Measurements from ENCODE around the gene EFHC1.
"Not testable (repeated sequence)": the region's sequence is repeated elsewhere in the genome, so short reads cannot be mapped to it uniquely, and the experiment has no call there.

EFHC1 gene

GRCh38 chr6:52461194-52461593 is 41.1 kb downstream of the EFHC1 start:
- FAIRE-seq: not testable (repeated sequence)

GRCh38 chr6:52474173-52474572 is 54.0 kb downstream of the EFHC1 start:
- FAIRE-seq: no peak

- no peak for FAIRE-seq
Measured at GRCh38 chr6:52475307-52475706, 55.2 kb downstream of the EFHC1 start.

- no peak for FAIRE-seq
Measured at GRCh38 chr6:52482903-52483670, 62.9 kb downstream of the EFHC1 start.

- FAIRE-seq: no peak
Measured at GRCh38 chr6:52483671-52484003, 63.5 kb downstream of the EFHC1 start.

GRCh38 chr6:52489881-52490280 is 69.7 kb downstream of the EFHC1 start:
- no peak for FAIRE-seq

GRCh38 chr6:52491203-52492069 is 71.3 kb downstream of the EFHC1 start:
- no peak for FAIRE-seq

GRCh38 chr6:52493669-52494068 is 73.5 kb downstream of the EFHC1 start:
- FAIRE-seq: no peak

GRCh38 chr6:52494298-52495072 is 74.3 kb downstream of the EFHC1 start:
- no peak for FAIRE-seq

- no peak for FAIRE-seq
Measured at GRCh38 chr6:52495922-52496321, 75.8 kb downstream of the EFHC1 start.

- no peak for FAIRE-seq
Measured at GRCh38 chr6:52496631-52497030, 76.5 kb downstream of the EFHC1 start.

GRCh38 chr6:52497652-52498408 is 77.7 kb downstream of the EFHC1 start:
- FAIRE-seq: no peak

- FAIRE-seq: no peak
Measured at GRCh38 chr6:52498538-52499017, 78.4 kb downstream of the EFHC1 start.

GRCh38 chr6:52499026-52499425 is 78.9 kb downstream of the EFHC1 start:
- FAIRE-seq: no peak

- FAIRE-seq: no peak
Measured at GRCh38 chr6:52499681-52500236, 79.6 kb downstream of the EFHC1 start.

- FAIRE-seq: no peak
Measured at GRCh38 chr6:52500238-52501129, 80.3 kb downstream of the EFHC1 start.

- no peak for FAIRE-seq
Measured at GRCh38 chr6:52502306-52503029, 82.3 kb downstream of the EFHC1 start.

GRCh38 chr6:52503323-52503747 is 83.2 kb downstream of the EFHC1 start:
- no peak for FAIRE-seq

GRCh38 chr6:52503851-52504781 is 84.0 kb downstream of the EFHC1 start:
- no peak for FAIRE-seq
